GM12801 (cell line): ENCODE results near the gene NUP43.

Experiments
- CTCF ChIP-seq: IDR thresholded peaks from one replicate; pipeline ENCODE4 v1.5.1; 2011; ENCODE audit warnings: control low read depth; ENCODE audit not compliant: insufficient read length; ENCODE audit errors: extremely low read depth

Gene NUP43

GRCh38 chr6:149754548-149754947 lies 8.2 kb upstream of the NUP43 start:
- TF ChIP-seq CTCF, result no peak

DNA sequence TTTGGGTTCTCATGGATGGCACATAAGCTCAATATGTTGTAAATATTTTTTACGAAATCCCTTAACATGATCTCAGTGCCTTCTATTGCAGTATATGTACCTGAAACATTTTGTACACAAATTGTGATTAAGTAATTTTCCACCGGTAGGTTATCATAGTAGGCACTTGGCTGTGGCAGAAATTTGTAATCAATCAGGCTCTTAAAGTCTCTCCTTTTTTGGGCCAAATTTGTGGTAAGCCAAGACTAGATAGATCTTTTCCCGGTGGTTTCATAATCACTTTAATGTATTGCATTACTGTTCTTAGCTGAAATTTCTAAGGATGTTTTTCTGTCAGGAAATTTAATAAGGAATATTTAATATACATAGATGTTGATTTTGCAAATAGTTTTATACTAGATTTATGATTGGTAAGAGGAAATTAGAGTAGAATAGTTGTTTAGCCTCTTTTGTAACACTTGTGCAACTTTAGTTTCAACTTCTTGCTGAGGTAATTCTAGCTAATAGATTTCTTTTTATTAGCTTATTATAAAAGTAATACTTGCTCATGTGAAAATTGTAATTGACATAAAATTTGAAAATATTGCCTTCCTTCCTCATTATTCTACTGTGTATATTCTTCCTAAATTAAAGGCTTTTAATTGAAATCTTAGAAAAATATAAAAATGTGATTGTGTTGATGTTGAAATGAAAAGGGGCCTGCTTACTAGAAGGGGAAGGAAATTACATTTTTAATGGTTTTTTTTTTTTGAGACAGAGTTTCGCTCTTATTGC lies 6.5 kb upstream of the NUP43 start:
- TF ChIP-seq CTCF, result no peak

DNA sequence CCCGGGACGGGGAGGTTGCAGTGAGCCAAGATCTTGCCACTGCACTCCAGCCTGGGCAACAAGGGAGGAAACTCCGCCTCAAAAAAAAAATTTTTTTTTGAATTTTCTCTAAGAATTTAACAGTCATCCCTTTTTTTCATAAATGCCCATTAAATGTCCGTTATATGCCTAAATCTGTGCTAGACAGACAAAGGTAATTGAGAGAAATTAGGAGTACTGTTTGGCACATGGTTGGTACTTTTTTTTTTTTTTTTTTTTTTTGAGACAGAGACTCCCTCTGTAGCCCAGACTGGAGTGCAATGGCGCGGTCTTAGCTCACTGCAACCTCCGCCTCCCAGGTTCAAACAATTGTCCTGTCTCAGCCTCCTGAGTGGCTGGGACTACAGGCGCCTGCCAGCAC lies 4.9 kb upstream of the NUP43 start:
- no peak for TF ChIP-seq CTCF

DNA sequence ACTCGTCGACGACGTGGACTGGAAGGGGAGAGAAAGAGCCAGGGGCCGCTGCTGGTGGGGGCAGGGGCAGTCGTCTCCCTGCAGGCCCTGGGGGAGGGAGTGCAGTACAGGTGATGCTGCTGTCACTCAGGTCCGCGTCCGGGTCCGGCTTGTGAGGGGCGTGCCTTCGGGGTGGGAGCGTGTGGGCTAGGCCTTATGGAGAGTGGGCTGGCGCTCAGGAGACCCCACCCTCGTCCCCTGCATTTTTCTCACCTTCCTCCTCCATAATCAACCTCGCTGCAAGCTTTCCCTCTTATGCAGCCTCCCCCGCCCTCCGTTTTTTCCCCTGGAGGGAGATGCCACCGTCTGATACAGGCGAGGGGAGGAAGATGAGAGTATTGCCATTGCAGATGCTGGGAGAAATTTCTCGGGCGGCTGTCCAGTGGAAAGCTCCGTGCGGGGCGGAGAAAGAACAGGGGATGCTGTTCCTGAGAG lies 3.8 kb upstream of the NUP43 start:
- TF ChIP-seq CTCF, result no peak

- TF ChIP-seq CTCF, result no peak
Measured at GRCh38 chr6:149749594-149750135, 3.3 kb upstream of the NUP43 start, which contains the start of gene PCMT1. PCMT1 (plus strand) TSS chr6:149749741; CDS start chr6:149749902, 161 bp downstream.

- no peak for TF ChIP-seq CTCF
Measured at GRCh38 chr6:149734915-149735314, 11.4 kb downstream of the NUP43 start.

- no peak for TF ChIP-seq CTCF
Measured at GRCh38 chr6:149733089-149733720, 13.1 kb downstream of the NUP43 start.
